Stimulated activated naive CD4-positive, alpha-beta T cell (primary cell): Measurements from ENCODE around the gene PBX1.

Source experiments
- DNase-seq, 6 experiments: peaks; one replicate each; lab custom pipeline; 2025; lab: John Stamatoyannopoulos, UW

The PBX1 gene

GRCh38 chr1:164563721-164564360 lies 4.9 kb downstream of the PBX1 start:
- DNase-seq: no peak

- DNase-seq: no peak
Observed at GRCh38 chr1:164564378-164564777, 5.4 kb downstream of the PBX1 start.

- DNase-seq: no peak
Observed at GRCh38 chr1:164565357-164565756, 6.4 kb downstream of the PBX1 start.

GRCh38 chr1:164567774-164568173 lies 8.8 kb downstream of the PBX1 start:
- DNase-seq: no peak

- DNase-seq: no peak
Observed at GRCh38 chr1:164569241-164569640, 10.3 kb downstream of the PBX1 start.

- no peak for DNase-seq
Observed at GRCh38 chr1:164569866-164570265, 10.9 kb downstream of the PBX1 start.

- no peak for DNase-seq
Observed at GRCh38 chr1:164571333-164571732, 12.3 kb downstream of the PBX1 start.

GRCh38 chr1:164575356-164575886 lies 16.4 kb downstream of the PBX1 start:
- DNase-seq: no peak

- no peak for DNase-seq
Observed at GRCh38 chr1:164576291-164577271, 17.6 kb downstream of the PBX1 start.

GRCh38 chr1:164577291-164577690 lies 18.3 kb downstream of the PBX1 start:
- DNase-seq: no peak

GRCh38 chr1:164578479-164579200 lies 19.7 kb downstream of the PBX1 start:
- DNase-seq: no peak

GRCh38 chr1:164579381-164579780 lies 20.4 kb downstream of the PBX1 start:
- no peak for DNase-seq

GRCh38 chr1:164581762-164582161 lies 22.8 kb downstream of the PBX1 start:
- DNase-seq: no peak

- DNase-seq: no peak
Observed at GRCh38 chr1:164583196-164583595, 24.2 kb downstream of the PBX1 start.

- DNase-seq: no peak
Observed at GRCh38 chr1:164583835-164584539, 25.0 kb downstream of the PBX1 start.

- no peak for DNase-seq
Observed at GRCh38 chr1:164586591-164586990, 27.6 kb downstream of the PBX1 start.

GRCh38 chr1:164587617-164588501 lies 28.9 kb downstream of the PBX1 start:
- no peak for DNase-seq

- DNase-seq: no peak
Observed at GRCh38 chr1:164588516-164589341, 29.7 kb downstream of the PBX1 start.

GRCh38 chr1:164589408-164589807 lies 30.4 kb downstream of the PBX1 start:
- no peak for DNase-seq
